ES-I3 (cell line): ENCODE results near the gene ODAM.

Experiments
- H3K36me3 ChIP-seq: 2 replicates; pipeline ENCODE4 v1.6.1; 2013; ENCODE audit warnings: mild to moderate bottlenecking, low read length, control low read depth, moderate library complexity; ENCODE audit not compliant: insufficient read depth
- H3K4me1 ChIP-seq: 2 replicates; pipeline ENCODE4 v1.6.1; 2013; ENCODE audit warnings: mild to moderate bottlenecking, control low read depth, low read length; ENCODE audit not compliant: insufficient read depth
- H3K9ac ChIP-seq: 2 replicates; pipeline ENCODE4 v1.6.1; 2013; ENCODE audit warnings: low read depth, mild to moderate bottlenecking, low read length, moderate library complexity
- H3K9me3 ChIP-seq: 2 replicates; pipeline ENCODE4 v1.6.1; 2013; ENCODE audit warnings: mild to moderate bottlenecking, low read length, moderate library complexity; ENCODE audit not compliant: control insufficient read depth, insufficient read depth

Gene ODAM

DNA sequence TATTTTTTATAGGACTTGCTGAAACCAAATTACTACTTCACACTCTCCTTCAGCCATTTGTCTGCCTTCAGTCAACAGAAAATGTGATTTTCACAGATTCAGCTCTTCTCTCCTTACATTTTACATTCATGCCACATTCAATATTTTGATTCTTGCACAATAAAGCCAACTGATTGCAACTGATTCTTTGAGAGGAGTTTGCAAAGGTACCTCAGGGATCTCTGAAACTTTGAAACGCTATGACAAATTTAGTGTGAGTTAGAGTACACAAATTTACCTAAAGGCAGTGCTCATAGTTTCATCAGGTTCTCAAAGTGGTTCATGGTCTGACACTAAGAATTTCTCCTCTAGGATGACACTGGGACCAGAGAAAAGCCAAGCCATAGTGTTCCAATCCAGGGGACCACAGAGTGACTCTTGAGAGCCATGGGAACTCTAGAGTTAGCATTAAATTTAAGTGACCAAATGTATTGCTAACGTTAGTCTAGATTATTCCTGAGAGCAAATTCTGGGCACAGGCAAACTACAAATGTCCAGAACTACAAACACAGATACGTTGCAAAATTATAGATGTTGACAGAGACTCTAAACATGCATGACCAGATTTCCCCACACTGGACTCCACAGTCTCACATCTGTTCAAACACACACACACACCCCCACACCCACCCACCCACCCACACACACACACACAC, 55.9 kb downstream of the ODAM start:
- no peak overlapping the region for H3K9ac ChIP-seq
- H3K36me3 ChIP-seq, result no peaks in the 10 kb centered on the region
- no peaks in the 10 kb centered on the region for H3K9me3 ChIP-seq
- H3K4me1 ChIP-seq, result no peaks in the 10 kb centered on the region

GRCh38 chr4:70251945-70252277, 56.4 kb downstream of the ODAM start:
- H3K9ac ChIP-seq, result no peak overlapping the region

More at GRCh38 chr4:70251945-70252277, 56.4 kb downstream of the ODAM start:
- H3K9me3 ChIP-seq, result no peaks in the 10 kb centered on the region
- no peaks in the 10 kb centered on the region for H3K36me3 ChIP-seq
- H3K4me1 ChIP-seq, result no peaks in the 10 kb centered on the region
